GM21786 (cell line): ENCODE results near the gene SH3TC1.

ENCODE experiments used
- ATAC-seq: cut with Tn5 transposase; IDR thresholded peaks from one replicate; pipeline ENCODE4 v1.9.1; 2021; ENCODE audit not compliant: unreplicated experiment

The SH3TC1 gene

DNA sequence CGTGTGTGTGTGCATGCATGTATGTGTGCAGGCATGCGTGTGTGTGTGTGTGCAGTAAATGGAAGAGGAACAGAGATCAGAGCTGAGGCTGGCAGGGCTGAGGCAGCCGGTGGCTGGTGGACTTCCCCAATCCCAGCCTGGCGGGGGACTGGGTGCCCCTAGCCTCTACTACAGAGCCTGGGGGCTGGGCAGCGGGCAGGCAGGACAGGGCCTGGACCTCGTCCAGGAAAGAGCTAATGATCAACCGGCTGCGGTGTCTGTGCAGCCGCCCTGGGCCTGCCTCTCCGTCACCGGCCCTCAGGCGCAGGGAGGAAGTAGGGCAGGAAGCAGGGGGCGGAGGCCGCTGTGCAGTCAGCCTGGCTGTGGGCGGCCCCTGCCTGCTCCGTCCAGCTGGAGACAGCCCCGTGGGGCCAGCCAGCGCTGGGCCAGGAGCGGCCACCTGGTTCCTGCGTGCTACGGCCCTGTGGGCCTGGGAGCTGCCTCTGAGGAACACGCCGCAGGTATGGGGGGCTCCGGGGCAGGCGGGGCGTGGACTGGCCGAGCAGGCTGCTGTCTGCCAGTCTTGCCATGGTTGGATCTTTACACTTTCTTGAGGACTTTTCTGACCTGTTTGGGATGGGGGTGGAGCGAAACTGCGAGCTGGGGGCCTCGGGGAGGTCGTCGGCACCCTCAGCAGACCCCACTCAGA is at the start of gene SH3TC1:
Gene SH3TC1 (plus strand): TSS at position 385 of the 688 bp plus-strand sequence. CDS start 5,905 bp downstream, outside the sequence.
- peak; percentile 79 for ATAC-seq

DNA sequence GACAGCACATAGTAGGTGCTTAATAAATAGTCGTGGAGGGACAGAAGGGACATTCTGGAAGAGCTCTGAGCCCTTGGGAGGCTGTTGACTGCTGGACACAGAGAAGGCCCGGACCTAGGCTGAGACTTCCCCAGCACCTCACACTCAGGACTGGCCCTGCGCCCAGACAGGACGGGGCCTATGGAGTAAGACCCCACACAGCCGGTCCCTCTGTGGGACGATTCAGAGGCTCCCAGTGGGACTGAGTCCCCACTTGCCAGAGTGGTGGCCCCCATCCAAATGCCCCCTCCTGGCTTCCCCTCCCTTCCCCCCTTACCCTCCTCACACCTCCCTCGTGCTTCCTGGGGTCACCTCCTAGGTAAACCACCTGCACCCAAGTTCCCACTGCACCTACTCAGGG is 49.4 kb upstream of the SH3TC1 start:
- no peak for ATAC-seq

DNA sequence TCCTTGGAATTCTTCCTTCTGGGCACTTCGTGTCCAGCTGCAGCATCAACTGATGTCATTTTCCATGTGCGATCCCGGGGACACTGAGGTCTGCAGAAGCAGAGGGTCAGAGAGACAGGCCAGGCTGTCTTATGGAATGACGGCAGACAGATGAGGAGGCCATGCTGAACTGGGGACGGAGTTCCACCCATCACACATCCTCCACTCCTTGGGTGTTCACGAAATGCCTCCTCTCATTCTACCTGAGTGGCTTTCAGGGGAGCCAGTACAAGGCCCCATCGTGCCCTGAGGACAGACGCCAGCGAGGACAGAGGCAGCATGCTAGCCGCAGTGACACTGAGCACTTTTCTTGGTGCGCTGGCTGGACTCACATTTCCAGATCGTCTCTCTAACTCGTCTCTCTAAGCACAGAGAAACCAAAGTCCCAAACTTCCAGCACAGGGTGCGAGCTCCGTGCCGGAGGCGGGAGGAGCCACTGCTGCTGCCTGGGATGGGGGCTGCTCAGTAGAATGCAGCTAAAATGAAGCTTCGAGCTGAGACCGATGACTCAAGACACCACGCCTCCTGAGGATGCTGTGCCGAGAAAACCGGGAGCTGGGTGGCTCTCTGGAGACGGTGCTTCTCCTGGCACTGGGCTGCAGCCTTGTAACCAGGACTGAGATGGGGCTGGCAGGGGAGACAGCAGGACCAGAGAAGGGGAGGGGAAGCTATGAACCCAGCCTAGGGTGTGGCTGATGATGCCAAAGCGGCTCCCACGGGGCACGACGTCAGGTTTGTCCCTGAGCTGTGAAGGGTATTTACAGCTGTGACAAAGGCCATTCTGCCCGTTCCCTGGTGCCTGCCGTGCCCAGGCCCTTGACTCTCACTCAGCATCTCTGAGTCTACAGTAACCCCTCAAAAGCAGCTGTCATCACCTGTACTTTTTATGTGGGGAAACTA is 48.7 kb upstream of the SH3TC1 start:
- ATAC-seq: no peak

DNA sequence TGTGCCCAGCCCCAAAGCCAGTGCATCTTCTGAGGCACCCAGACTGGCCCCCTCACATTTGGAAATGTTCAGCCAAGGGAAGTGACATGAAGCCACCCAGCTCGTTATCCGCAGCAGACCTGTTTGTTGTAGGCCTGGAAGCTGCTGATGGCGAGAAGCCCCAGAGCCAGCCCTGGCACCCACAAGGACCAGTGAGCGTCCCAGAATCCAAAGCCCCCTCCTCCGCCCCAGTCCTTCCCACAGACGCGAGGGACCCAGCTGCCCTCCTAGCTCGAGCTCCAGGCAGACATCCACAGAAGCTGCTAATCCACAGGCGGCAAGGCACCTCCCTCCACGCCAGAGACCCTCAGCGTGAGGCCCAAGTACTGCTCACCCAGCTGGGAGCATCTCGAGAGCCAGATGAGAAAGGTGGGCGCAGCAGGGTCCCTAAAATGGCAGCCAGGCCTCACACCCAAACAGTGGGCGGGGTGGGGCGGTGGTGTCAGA is 47.9 kb upstream of the SH3TC1 start:
- no peak for ATAC-seq

DNA sequence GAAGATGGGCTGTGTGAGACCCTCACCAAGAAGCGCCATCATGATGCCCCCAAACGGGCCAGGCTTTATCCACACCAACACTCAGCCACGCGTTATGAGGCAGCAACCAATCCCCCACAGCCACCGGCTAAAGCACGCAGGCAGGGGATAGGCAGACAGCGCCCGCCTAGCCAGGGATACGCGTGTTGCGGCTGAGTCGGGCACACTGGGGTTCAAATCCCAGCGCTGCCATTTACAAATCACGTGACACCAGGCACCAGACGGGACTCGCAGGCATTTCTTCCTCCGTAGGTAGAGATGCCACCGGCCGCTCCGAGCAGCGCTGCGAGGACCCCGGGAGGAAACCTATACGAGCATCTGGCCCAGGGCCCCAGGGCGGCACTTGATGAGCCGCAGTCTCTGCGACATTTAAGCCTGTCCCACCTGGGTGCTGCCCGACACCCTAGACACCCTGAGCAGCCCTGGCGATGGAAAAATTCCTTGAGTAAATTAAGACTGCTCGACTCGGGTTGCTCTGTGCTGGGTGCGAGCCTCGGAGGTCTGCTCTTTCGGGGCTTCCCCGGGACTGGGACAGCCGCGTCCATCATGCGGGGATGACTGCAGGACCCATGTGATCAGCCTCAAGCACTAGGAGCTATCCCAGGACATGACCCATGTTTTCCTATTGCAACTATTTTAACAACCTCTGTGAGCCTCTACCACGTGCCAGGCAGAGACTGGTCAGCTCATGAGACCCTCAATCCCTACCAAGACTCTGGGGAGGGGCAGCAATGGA is 46.8 kb upstream of the SH3TC1 start:
- no peak for ATAC-seq

DNA sequence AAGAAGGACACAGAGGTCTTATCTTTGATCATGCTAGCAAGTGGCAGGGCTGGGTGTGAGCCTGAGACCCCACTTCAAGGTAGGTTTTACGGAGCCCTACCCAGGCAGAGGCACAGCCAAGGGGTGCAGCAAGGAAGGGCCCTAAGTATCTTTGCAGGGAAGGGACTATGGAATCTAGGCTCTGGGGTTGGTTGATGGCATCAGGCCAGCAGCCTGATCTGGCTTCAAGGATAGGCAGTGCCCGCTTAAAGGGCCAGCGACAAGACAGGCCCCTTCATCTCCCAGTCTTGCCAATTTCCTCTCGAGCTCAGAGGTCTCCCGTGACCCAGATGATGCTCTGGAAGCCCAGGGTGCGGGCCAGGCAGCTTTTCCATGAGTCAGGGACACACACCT is 46.2 kb upstream of the SH3TC1 start:
- no peak for ATAC-seq

DNA sequence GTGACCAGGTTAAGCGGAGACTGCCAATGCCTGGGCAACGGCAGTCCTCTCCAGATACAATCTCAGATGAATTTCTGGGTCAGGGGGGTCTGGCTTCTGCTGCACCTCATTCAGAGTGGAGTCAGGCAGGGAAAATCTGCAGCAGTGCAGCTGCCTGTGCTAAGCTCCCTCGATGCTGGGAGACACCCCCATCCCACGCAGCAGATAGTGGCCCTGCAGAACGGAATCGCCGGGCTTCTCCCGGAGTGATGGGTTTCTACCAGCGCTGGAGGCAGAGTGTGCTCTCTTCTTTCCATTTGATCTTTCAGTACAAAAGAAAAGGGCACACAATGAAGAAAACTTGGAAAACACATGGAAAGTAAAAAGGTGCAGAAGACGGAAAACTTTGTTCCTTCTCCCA is 45.6 kb upstream of the SH3TC1 start:
- no peak for ATAC-seq

DNA sequence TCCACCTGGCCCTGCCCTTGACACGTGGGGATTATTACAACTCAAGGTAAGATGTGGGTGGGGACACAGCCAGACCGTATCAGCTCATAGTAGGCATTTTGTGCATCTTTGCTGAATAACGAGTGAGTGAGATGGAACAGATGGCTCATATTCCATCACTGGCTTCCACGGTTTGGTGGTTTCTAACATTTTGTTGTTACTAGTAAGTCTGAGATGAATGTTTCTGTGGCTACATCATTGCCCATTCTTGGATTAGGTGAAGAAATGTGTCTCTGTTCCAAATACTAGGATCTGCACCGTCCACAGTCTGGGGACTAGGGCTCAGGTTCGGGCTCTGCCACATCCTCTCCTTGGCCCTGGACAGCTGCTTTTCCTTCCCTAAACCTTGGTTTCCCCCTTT is 44.0 kb upstream of the SH3TC1 start:
- ATAC-seq: no peak

DNA sequence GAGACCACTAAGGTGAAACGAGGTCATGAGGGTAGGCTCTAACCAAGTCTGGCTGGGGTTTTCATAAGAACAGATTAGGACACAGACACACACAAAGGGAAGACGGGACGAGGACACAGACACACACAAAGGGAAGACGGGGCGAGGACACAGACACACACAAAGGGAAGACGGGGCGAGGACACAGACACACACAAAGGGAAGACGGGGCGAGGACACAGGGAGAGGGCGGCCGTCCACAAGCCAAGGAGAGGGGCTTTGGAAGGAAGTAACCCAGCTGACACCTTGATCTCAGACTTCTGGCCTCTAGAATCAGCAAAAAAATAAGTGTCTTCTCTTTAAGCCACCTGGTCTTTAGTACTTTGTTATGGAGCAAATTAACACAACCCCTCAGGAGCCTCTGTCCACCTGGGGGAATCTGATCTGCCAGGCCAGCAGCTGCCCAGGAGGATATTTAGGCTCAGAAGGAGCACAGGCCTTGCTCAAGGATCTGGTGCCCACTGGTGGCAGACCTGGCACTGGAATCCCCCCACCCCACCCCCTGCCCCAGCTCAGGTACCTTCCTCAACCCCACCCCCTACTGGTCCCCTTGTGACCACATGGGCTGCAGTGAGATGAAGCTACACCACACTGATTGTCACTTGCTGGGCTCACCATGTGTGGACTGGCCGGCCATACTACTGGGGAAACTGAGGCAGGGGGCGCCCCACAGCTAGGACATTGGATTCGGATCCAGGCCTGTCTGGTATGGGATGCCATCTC is 43.2 kb upstream of the SH3TC1 start:
- ATAC-seq: no peak

DNA sequence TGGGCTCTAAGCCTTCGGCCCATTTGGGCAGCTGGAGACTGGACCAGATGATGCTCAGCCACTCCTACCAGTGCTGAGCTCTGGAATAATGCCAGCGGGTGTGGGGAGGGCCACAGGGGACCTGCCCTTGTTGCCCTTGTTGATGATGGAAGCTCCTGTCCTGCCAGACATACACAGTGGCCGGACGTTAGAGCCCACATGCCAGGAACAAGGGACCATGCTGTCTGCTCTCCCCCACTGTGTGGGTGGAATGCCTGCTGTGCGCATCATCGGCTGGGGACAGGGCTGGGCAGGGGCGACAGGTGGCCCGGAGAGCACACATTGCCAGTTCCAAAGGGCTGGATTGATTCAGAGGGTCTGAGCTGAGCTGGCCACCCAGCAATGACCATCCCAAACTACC is 42.5 kb upstream of the SH3TC1 start:
- ATAC-seq: no peak

DNA sequence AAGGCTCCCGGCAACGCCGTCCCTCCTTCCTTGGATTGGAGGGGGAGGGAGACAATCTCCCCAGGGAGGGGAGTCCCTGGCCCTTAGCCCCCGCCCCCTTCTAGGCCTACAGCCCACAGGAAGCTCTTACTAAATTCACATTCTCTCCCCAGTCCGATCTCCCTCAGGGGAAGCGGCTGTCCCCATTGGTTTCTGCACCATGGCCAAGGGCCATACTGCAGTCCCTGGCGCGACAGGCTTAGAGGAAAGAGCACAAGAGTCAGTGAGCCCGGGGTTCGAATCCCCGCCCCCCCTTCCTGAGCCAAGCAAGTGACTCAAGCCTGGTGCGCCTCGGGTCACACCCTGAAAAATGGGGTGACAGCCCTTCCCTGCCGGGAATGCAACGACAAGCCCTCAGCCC is 41.6 kb upstream of the SH3TC1 start:
- no peak for ATAC-seq

DNA sequence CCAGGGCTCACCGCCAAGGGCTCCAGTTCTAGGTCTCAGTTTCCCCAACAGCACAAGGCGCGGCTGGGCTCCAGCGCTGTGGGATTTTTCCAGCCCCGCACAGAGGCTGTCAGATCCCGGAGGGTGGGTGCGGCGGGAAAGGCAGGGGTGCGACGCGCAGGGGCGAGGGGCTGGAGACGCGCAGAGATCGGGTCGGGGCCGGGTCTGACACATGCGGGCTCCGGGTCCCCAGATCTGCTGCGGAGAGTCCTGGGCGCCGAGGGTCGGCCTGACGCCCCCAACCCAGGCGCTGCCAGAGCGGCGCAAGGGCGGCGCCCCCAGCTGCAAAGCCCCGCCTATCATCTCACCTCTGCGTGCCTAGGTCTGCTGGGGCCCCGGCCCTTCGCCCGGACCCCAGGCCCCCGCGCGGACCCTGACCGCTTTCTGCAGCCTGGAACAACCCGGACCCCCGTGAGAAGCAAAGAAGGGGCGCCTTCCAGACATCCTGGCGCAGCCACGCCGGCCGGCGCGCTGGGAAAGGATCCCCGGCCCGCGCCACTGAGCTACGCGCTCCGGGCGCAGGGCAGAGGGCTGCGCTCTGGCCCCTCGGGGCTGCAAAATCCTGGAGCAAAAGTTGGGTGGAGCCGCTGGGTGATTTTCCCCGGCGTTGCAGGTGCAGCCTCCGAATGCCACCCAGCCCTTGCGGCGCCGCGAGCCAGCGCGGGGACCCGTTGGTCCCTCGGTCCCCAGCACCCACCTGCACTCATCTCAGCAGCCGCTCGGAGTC is 41.0 kb upstream of the SH3TC1 start:
- ATAC-seq: no peak

DNA sequence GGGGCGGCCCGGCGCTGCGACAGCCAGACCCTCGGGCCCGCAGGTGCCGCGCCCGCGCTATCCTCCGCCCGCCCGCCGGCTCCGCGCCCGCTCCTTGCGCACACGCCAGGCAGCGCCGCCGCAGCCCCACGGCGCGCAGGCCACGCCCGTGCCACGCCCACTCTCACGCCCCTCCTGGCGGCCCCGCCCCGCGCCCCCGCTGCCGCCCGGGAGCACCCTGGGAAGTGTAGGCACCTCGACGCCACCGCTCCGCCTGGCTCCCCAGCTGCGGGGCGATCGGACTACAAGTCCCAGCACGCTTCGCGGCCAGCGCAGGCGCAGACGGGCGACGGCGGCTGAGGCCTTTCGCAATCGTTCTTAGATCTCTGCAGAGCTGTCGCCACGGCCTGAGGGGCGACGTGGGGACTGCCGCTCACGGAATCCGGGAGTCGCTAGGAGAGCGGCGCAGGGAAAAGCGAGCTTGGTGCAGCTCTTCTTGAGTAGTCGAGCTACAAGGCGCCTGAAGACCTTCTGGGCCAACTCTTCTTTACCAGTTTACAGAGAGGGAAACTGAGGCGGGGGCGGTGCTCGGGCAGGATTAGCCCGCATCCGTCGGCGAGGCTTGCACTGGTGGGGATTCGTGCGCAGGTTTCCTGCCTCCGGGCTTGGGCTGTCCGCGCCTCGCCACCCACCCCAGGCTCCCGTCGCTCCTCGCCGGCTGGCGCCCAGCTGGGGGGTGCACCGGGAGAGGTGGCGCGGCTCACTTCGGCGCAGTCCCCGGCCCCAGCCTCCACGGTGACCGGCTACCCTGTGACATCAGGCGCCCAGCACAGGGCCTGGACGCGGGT is 40.2 kb upstream of the SH3TC1 start, which contains the start of gene ABLIM2:
Gene ABLIM2 (minus strand): TSS at position 104 of the 827 bp plus-strand sequence. CDS start 124 bp downstream, outside the sequence.
- peak; percentile 96 for ATAC-seq

DNA sequence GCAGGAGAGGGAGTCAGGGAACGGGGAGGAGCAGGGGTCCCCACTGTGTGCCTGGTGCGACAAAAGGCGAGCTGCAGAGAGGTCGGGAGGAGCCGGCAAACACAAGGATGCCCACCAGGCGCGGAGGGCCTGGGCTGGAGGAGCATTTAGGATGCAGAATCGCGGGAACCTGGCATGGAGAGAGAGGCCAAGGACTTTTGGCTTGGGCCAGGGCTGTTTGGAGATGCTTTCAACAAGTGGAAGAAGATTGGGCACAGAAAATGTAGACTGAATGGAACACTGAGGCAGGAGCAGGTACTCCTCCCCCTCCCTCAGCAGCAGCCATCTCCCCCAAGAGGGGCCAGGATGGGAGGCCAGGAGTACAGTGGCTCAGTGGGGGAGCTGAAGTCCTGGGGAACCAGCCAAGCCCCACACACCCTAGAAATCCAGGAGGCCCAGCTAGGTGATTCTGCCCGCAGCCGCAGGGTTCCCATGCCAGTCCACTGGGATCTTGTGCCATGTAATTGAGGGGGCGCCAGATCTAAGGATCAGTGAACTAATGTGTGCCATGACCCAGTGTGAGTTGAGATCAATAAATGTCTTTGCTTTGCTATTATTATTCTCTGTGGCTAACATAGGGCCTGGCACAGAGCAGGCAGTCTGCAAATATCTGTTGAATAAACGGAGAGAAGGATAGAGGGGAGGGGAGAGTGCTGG is 39.4 kb upstream of the SH3TC1 start:
- no peak for ATAC-seq

DNA sequence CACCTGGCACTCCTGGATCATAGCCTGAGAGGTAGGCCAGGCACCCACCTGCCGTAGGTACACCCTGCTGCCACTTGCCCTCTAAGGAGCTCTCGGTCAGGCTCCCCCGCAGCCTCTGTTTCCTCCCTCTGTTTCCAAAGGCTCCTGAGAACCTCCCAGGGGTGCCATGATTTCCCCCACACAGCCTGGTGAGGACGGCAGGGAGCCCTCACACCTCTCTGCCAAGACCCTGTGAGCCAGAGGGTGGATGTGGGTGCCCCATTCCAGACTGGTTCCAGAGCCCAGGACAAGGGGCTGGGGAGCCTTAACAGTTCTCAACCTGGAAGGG is 38.9 kb upstream of the SH3TC1 start:
- no peak for ATAC-seq

DNA sequence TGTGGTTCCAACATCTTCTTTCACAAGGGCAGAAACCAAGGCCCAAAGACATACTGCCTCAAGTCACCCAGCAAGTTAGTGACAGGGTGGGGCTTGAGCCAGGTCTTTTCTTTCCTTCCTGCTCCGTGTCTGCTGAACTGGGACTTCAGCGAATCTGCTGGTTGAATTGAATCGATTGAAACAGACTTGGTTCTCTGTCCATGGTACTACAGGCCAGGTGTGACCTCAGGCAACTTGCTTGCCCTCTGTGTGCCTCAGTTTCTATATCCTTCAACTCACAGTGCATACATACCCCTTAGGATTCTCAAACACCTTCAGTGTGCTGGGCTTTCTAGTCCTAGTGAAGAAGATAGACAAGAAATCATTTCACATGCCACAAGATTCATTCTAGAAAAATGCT is 38.5 kb upstream of the SH3TC1 start:
- ATAC-seq: no peak

DNA sequence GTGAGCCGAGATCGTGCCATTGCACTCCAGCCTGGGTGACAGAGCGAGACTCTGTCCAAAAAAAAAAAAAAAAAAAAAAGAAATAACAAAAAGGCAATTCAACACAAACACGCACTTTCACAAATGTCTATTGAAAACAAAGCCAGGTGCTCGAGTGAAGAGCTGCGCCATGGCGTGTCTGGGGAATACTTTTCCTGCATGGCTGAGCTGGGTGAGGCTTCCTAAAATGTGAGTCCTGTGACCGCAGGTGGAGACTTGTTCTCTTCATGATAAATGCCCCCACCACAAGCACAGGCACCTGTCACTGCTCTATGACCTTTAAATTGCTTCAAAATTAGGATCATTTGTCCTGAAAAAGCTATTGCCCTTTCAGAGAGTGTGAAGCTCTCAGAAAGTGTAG is 36.5 kb upstream of the SH3TC1 start:
- no peak for ATAC-seq

DNA sequence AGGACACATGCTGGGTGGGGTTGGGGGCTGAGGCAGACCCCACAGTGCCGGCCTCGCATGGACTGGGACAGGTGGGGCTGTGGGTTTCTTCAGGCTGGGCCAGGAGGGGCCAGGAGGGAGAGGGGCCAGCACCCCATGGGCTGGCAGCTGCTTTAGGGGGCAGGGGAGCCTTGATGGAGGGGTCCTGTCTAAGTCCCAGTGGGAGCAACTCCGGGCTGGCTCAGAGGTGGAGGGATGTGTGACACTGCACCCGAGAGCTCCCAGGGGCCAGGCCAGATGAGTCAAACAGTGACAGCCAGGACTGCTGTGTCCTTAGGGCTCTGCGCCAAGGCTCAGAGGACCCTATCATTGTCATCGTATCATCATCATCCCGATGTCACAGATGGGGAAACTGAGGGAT is 36.1 kb upstream of the SH3TC1 start:
- ATAC-seq: no peak
